ENCODE measurements around the gene GFPT2.

GFPT2 gene

DNA sequence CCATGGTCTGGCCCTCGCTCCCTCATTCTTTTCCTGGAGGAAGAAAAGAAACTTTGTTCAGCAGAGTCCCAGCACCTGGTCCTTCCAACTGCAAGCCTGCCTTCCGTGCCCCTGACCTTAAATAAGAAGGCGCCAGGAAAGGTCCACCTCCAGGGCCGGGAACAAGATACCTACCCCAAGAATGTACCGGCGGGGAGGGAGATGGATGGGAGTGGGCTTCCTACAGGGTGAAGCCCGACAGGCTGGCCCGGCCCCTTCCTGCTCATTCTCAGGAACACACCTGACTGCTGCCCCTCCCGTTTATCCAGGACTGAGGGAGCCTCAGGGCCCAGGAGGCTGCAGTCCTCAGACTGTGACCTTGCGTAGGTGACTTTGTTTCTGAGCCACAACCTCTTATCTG is 27.3 kb upstream of the GFPT2 start:
- Histone ChIP-seq H3K27me3 (ENCODE audit: control insufficient read depth in 1 of 2, insufficient read depth in 1 of 2, low read length in 2 of 2) (peaks cover 5 to 18% of the 10 kb centered on the region in 2 experiments), H3K18ac (ENCODE audit: low read depth in 1 of 2, low read length in 2 of 2) (no peak overlapping the region), H3K36me3 (ENCODE audit: control insufficient read depth in 1 of 2, insufficient read depth in 2 of 2, low read depth in 1 of 2, low read length in 2 of 2) (no peaks in the 10 kb centered on the region), H3K9ac (ENCODE audit: low read length) (no peak overlapping the region), H2BK15ac (ENCODE audit: low read depth, poor library complexity, severe bottlenecking) (no peak overlapping the region), H4K8ac (ENCODE audit: low read length) (no peak overlapping the region), H3K14ac (ENCODE audit: low read length in 2 of 2) (no peak overlapping the region), H2AFZ (ENCODE audit: low read depth, low read length) (no peak overlapping the region), H3K4me2 (ENCODE audit: low read length, poor library complexity, severe bottlenecking) (no peak overlapping the region), H3K4me3 (ENCODE audit: insufficient read depth in 1 of 2, low read depth in 1 of 2, low read length in 2 of 2) (no peak overlapping the region), H3K4ac (ENCODE audit: low read depth in 1 of 2, low read length in 2 of 2) (no peak overlapping the region), H3K27ac (ENCODE audit: low read length, poor library complexity, severe bottlenecking) (no peak overlapping the region), H2BK12ac (ENCODE audit: low read length in 2 of 2) (no peak overlapping the region), H3K23ac (ENCODE audit: low read length in 2 of 2) (no peak overlapping the region), H2BK120ac (ENCODE audit: low read depth, low read length) (no peak overlapping the region), H2BK5ac (ENCODE audit: low read depth, low read length, poor library complexity, severe bottlenecking) (no peak overlapping the region), H3K9me3 (ENCODE audit: control insufficient read depth, low read length) (no peaks in the 10 kb centered on the region), H3K4me1 (ENCODE audit: control insufficient read depth, insufficient read depth, low read depth, low read length) (peaks cover 1% of the 10 kb centered on the region), H2AK5ac (ENCODE audit: low read length, severe bottlenecking) (no peak overlapping the region), H4K91ac (ENCODE audit: low read length) (no peak overlapping the region), H3K79me1 (replicated peaks; ENCODE audit: low read length, poor library complexity, severe bottlenecking) (no peaks in the 10 kb centered on the region)
- 84% methylated on average over 10 of the region's 10 CpGs for WGBS
- DNase-seq, result no peak

DNA sequence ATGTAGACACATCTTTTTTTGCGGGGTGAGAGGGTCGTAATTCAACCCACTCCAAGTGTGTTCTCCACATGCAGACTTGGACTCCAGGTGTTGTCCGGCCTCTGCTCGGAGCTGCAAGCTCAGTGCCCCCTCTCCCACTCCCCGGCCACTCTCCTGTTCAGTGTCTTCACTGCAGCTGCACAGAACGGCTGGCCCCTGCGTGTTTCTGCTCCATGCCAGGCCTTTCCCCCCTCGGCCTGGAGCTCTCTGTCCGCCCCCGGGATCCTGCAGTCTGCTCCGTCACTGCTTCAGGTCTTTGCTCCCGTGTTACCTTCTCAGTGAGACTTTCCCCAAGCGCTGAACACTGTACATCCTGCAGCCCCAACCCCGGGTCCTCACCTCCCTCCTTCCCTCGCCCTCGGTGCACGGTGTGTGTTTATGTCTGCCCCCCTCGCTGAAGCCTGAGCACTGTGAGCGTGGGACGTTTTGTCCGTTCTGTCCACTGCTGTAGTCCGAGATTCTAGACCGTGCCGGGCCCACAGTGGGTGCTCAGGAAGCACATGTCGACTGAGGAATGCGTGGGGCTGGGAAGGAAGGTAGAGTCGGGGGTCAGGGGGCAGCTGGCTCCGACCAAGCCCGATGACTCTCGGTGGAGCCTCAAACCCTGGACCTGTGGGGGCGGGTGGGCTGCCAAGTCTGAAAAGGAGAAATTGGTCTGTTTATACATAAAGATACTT is 26.4 kb upstream of the GFPT2 start:
- no peak for DNase-seq
- Histone ChIP-seq H2BK5ac (ENCODE audit: low read depth, low read length, poor library complexity, severe bottlenecking) (no peak overlapping the region), H3K4me3 (ENCODE audit: insufficient read depth in 1 of 2, low read depth in 1 of 2, low read length in 2 of 2) (no peak overlapping the region), H3K4me1 (ENCODE audit: control insufficient read depth, insufficient read depth, low read depth, low read length) (peaks cover 1% of the 10 kb centered on the region), H3K14ac (ENCODE audit: low read length in 2 of 2) (no peak overlapping the region), H2AK5ac (ENCODE audit: low read length, severe bottlenecking) (no peak overlapping the region), H3K9me3 (ENCODE audit: control insufficient read depth, low read length) (no peaks in the 10 kb centered on the region), H4K8ac (ENCODE audit: low read length) (no peak overlapping the region), H3K18ac (ENCODE audit: low read depth in 1 of 2, low read length in 2 of 2) (no peak overlapping the region), H3K9ac (ENCODE audit: low read length) (no peak overlapping the region), H3K79me1 (replicated peaks; ENCODE audit: low read length, poor library complexity, severe bottlenecking) (no peaks in the 10 kb centered on the region), H3K27ac (ENCODE audit: low read length, poor library complexity, severe bottlenecking) (no peak overlapping the region), H3K4ac (ENCODE audit: low read depth in 1 of 2, low read length in 2 of 2) (no peak overlapping the region), H3K4me2 (ENCODE audit: low read length, poor library complexity, severe bottlenecking) (no peak overlapping the region), H3K23ac (ENCODE audit: low read length in 2 of 2) (no peak overlapping the region), H2BK120ac (ENCODE audit: low read depth, low read length) (no peak overlapping the region), H2AFZ (ENCODE audit: low read depth, low read length) (no peak overlapping the region), H2BK15ac (ENCODE audit: low read depth, poor library complexity, severe bottlenecking) (no peak overlapping the region), H4K91ac (ENCODE audit: low read length) (no peak overlapping the region), H2BK12ac (ENCODE audit: low read length in 2 of 2) (no peak overlapping the region), H3K36me3 (ENCODE audit: control insufficient read depth in 1 of 2, insufficient read depth in 2 of 2, low read depth in 1 of 2, low read length in 2 of 2) (no peaks in the 10 kb centered on the region), H3K27me3 (ENCODE audit: control insufficient read depth in 1 of 2, insufficient read depth in 1 of 2, low read length in 2 of 2) (peaks cover 12 to 21% of the 10 kb centered on the region in 2 experiments)
- WGBS, result 89% methylated on average over 30 of the region's 31 CpGs

DNA sequence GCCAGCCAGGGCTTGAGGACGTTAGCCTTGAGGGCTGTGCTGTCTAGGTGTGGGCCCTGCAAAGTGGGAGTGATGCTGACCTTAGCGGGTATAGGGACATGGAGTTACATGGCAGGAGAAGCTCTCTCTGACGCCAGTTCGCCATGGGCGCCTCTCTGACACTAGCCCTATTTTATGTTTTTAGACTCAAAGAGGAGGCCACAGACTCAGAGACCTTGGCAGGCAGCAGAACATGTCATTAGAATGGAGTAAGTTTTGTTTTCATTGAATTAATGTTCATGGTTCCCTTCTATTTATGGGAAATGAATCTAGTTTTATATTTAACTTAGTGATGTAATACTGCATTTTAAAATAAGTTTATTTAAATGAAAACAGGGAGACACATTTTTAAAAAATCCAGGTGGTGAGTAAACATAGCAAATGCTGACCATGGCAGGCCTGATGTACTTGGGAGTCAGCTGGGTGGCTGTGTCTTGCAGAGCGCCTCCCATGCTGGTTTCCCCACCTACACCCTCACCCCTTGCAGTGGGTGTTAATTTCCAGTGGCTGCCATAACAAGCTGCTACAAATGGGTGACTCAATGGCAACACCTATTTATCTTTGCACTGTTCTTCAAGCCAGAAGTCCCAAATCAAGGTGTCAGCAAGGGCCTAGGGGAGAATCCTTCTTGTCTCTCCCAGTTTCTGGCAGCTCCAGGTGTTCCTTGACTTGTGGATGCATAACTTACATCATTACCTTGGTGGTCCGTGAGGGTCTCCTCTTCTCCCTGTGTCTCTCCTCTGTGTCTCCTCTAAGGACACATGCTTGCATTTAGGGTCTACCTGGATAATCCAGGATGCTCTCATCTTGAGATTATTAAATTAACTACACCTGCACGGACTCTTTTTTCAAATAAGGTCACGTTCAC is 25.6 kb upstream of the GFPT2 start:
- no peak overlapping the region for H3K14ac ChIP-seq (ENCODE audit: low read length in 2 of 2)
- no peak overlapping the region for H3K18ac ChIP-seq (ENCODE audit: low read depth in 1 of 2, low read length in 2 of 2)
- H3K4me1 ChIP-seq (ENCODE audit: control insufficient read depth, insufficient read depth, low read depth, low read length), result peaks cover 1% of the 10 kb centered on the region
- no peaks in the 10 kb centered on the region for H3K9me3 ChIP-seq (ENCODE audit: control insufficient read depth, low read length)
- no peak overlapping the region for H3K4me3 ChIP-seq (ENCODE audit: insufficient read depth in 1 of 2, low read depth in 1 of 2, low read length in 2 of 2)
- no peak overlapping the region for H2BK15ac ChIP-seq (ENCODE audit: low read depth, poor library complexity, severe bottlenecking)
- H3K36me3 ChIP-seq (ENCODE audit: control insufficient read depth in 1 of 2, insufficient read depth in 2 of 2, low read depth in 1 of 2, low read length in 2 of 2), result no peaks in the 10 kb centered on the region
- no peak for DNase-seq
- peaks cover 14 to 21% of the 10 kb centered on the region in 2 experiments for H3K27me3 ChIP-seq (ENCODE audit: control insufficient read depth in 1 of 2, insufficient read depth in 1 of 2, low read length in 2 of 2)
- no peak overlapping the region for H3K9ac ChIP-seq (ENCODE audit: low read length)
- WGBS, result 83% methylated on average over 9 of the region's 9 CpGs
- H4K8ac ChIP-seq (ENCODE audit: low read length), result no peak overlapping the region
- no peak overlapping the region for H2BK5ac ChIP-seq (ENCODE audit: low read depth, low read length, poor library complexity, severe bottlenecking)
- H4K91ac ChIP-seq (ENCODE audit: low read length), result no peak overlapping the region
- no peak overlapping the region for H2BK120ac ChIP-seq (ENCODE audit: low read depth, low read length)
- H2AK5ac ChIP-seq (ENCODE audit: low read length, severe bottlenecking), result no peak overlapping the region
- H3K4ac ChIP-seq (ENCODE audit: low read depth in 1 of 2, low read length in 2 of 2), result no peak overlapping the region
- H3K27ac ChIP-seq (ENCODE audit: low read length, poor library complexity, severe bottlenecking), result no peak overlapping the region
- H3K4me2 ChIP-seq (ENCODE audit: low read length, poor library complexity, severe bottlenecking), result no peak overlapping the region
- no peaks in the 10 kb centered on the region for H3K79me1 ChIP-seq (replicated peaks; ENCODE audit: low read length, poor library complexity, severe bottlenecking)
- no peak overlapping the region for H2AFZ ChIP-seq (ENCODE audit: low read depth, low read length)
- H3K23ac ChIP-seq (ENCODE audit: low read length in 2 of 2), result no peak overlapping the region
- no peak overlapping the region for H2BK12ac ChIP-seq (ENCODE audit: low read length in 2 of 2)

DNA sequence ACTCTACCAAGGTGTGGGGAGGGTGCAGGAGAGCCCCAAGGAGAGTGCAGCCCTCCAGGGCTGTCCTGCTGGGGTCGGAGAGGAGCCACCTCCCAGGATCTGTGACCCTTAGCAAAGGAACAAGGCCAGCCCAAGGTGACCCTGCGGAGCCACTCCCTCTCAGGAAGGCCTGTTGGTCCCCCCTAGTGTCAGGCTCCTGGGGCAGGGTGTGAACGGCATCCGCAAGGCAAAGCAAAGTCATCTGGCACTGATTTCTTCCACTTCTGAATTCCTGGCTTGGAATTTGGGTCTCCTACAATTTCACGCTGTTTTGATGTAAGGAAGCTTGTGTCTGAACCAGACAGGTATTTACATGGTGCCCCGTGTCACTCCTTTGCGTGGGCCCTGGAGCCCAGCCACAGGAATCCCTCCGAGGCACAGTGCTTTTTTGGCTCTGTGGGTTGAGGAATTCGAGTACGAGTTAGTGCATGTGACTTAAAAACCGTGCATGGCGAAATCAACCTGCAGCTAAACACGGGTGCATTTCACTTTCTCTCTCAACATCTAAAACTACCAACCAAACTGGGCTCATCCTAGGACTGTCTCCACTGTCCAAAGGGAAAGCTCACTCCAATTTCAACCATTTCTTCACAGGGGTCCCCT is 24.5 kb upstream of the GFPT2 start:
- Histone ChIP-seq H3K23ac (ENCODE audit: low read length in 2 of 2) (no peak overlapping the region), H3K9me3 (ENCODE audit: control insufficient read depth, low read length) (no peaks in the 10 kb centered on the region), H3K4me3 (ENCODE audit: insufficient read depth in 1 of 2, low read depth in 1 of 2, low read length in 2 of 2) (no peak overlapping the region)

More for the DNA sequence above, 24.5 kb upstream of the GFPT2 start:
- Histone ChIP-seq H2AK5ac (ENCODE audit: low read length, severe bottlenecking) (no peak overlapping the region), H3K27me3 (ENCODE audit: control insufficient read depth in 1 of 2, insufficient read depth in 1 of 2, low read length in 2 of 2) (peaks cover 14 to 21% of the 10 kb centered on the region in 2 experiments), H4K8ac (ENCODE audit: low read length) (no peak overlapping the region), H3K36me3 (ENCODE audit: control insufficient read depth in 1 of 2, insufficient read depth in 2 of 2, low read depth in 1 of 2, low read length in 2 of 2) (no peaks in the 10 kb centered on the region), H3K4me1 (ENCODE audit: control insufficient read depth, insufficient read depth, low read depth, low read length) (peaks cover 1% of the 10 kb centered on the region), H3K9ac (ENCODE audit: low read length) (no peak overlapping the region), H2BK15ac (ENCODE audit: low read depth, poor library complexity, severe bottlenecking) (no peak overlapping the region), H2BK5ac (ENCODE audit: low read depth, low read length, poor library complexity, severe bottlenecking) (no peak overlapping the region), H3K27ac (ENCODE audit: low read length, poor library complexity, severe bottlenecking) (no peak overlapping the region), H2BK12ac (ENCODE audit: low read length in 2 of 2) (no peak overlapping the region), H3K4ac (ENCODE audit: low read depth in 1 of 2, low read length in 2 of 2) (no peak overlapping the region), H3K14ac (ENCODE audit: low read length in 2 of 2) (no peak overlapping the region), H3K18ac (ENCODE audit: low read depth in 1 of 2, low read length in 2 of 2) (no peak overlapping the region), H4K91ac (ENCODE audit: low read length) (no peak overlapping the region), H3K79me1 (replicated peaks; ENCODE audit: low read length, poor library complexity, severe bottlenecking) (no peaks in the 10 kb centered on the region), H3K4me2 (ENCODE audit: low read length, poor library complexity, severe bottlenecking) (no peak overlapping the region), H2AFZ (ENCODE audit: low read depth, low read length) (no peak overlapping the region), H2BK120ac (ENCODE audit: low read depth, low read length) (no peak overlapping the region)
- no peak for DNase-seq
- 71% methylated on average over 13 of the region's 13 CpGs for WGBS

Data from mesenchymal stem cell (in vitro differentiated cells and primary cell).